ENCODE measurements around the gene ICA1.
A peak's percentile ranks its signal among the peaks of the same experiment; 100 is the strongest.

Gene ICA1

DNA sequence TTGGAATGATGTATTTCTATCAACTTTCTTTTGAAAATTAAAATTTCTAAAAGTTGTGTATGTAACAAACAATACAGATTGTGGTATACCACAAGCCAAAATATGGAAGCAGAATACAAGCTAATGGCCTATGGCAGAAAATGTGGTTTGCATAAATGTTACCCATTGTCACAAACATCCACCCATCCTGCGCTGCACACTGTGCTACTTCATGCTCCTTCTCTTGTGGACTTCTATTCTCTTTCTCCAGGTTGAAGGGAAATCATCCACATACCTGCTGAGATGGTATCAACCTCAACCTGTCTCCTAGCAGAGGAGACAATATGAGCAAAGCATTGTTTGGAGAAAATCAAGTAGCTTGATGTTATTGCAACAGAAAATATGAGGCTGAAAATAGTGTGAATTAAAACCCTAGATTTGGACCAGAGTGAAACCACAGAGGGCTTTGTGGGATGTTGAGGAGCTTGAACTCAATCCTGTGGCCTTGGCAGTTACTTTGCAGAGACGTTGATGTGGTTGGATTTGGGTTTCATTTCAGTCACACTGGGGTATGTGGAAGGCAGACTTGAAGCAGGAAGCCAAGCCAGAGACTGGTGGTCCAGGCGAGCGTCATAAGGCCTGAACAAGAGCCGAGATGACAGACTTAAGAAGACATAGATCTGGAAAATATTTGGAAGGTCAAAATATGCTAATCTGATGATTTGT lies 63.8 kb downstream of the ICA1 start:
- DNase-seq: no peak

DNA sequence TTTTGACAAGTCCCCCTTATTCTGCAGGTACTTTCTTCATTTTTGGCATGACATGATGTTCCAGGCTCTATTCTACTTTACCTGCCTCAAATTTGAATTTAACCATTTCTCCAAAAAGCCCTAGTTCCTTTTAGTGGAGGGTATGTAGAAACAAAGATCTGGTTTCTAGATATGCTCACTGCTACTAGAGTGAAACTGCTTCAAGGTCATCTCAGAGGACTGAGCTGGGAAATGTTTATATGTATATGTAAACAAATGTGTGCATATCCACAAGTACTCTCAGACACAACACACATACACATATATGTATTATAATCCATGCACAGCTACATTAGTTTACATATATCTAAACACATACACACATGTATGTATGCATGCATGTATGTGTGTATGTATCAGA lies 69.1 kb downstream of the ICA1 start:
- no peak for DNase-seq

DNA sequence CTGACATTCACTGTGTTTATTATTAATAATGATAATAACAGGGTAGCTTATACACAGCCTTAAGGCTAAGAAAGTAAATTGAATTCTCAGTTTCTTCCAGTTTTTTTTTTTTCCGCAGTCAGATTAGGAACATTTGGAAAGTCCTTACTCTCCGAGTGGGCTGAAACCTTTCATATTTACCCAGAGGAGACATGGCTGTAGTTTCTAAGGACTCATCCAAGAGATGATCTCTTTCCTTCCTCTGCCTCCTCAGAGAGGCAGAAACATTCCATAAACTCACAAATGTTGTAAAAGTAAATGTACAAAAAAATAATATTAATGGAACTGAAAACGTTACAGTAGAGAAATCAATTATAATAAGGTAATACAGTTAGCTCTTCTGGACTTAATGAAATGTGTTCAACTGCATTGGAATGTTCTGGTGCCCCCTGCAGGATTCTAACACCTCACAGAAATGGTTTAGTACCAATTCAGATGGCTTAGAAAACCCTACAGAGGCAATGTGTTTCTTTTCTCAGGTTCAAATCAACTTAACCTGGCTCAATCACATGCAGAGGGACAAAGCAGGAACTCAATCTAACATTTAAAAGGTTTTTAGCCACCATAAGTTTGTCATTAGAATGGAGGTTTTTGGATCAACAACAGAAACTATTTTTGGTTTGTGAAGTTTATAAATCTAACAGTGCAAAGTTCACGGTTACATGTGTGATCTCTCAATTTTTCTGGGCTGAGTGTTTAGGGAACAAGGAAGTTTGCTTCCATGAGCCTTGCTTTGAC lies 71.7 kb downstream of the ICA1 start:
- DNase-seq: peak; percentile 66

DNA sequence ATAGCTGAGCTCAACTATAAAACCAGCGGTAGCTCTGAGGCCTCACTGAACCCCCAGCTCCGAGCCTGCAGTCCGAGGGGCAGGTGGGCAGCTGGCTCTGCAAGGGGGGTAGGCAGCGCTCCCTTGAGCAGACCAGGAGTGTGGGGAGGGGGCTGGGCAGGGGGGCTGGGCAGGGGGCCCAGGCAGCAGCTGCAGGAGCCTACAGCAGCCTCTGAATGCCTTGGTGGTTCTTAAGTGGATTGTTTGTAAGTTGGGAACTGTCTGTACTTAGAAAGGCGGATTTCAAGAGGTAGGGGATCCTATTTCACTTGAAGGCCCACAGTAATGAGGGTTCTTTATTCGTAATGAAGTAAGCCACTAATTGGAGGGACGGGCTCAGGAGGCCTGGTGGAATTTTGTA lies 72.3 kb downstream of the ICA1 start:
- DNase-seq: no peak

DNA sequence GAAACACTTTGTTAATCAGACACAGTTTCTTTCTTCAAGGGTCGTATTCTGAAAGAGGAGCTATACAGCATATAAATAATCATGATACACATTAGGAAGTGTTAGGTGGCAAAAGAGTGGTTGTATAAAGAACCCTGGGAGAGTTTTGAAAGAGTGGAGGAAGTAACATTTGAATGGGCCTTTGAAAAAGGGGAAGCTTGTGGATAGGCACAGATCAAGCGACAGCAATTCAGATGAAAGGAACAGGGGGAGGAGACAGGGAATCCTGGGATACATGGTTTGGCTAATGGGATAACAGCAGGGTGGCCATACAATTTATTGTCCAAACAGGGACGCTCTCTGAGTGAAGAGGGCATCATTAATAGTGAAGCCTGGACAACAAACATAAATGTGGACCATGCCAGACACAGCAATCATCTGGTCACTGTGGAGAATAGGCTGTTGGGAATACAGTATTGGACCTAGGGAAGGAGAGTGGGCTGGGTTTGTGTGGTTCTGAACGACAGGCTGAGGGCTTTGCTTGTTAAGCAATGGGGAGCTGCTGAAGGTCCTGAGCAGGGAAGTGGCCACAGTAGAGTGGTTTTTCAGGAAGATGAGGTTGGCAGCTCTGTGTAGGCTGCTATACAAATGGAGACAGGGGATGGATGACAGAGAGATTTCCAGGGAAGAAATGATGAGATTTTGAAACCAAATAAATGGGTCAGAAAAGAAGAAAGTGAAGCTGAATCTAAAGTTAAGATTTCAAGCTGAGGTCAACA lies 75.9 kb downstream of the ICA1 start:
- DNase-seq: peak; percentile 55

DNA sequence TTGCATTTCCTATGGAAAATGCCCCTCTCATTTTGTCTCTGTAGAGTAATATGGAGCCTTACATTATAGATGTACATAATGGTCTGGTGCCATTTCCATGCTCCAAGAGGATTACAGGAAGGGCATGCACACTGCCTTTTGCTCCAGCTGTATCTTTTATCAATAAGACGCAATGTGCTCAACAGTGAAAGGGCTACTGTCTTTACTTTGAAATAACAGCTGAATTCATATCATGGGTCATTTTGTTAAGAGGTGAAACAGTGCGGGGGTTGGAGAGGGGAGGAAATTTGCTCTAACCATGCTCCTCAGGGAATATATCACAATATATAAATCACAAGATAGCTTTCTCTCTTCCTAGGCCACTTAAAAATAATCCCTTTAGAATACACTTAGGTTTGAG lies 77.7 kb downstream of the ICA1 start:
- DNase-seq: no peak

DNA sequence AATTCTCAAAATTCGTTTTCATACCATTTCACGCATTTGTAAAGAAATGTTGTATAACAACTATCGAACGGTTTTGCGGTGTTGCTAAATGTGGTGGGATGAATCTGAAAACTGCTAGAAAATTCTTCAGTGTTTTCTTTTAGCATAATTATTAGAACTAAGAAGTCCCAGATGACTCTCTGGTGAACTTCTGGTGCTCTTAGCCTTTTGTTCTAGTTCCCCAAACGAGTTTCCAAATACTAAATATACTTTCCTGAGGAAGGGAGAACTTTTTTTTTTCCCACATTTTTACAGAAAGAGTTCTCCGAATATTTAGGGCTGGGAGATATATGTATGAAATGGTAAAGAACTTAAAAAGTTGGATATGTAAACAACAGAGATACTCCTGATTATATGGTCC lies 82.5 kb downstream of the ICA1 start:
- DNase-seq: peak; percentile 44

DNA sequence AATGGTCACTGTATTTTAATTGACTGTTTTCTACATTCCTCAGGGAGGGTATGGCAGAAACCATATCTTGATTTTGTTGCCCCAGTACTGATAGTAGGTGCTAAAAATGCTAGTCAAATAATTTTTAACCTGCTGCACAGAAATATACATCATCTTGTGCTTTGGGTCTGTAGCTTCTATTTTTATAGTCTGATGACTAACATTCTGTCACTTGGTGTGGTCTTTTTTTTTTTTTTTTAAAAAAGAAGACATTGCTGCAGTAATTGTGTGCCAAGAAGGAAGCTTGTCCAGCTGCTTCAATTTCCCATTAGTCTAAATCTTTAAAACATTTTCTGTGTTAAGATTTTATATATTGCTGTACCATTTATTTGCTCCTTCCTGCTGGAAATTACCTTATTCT lies 83.6 kb downstream of the ICA1 start:
- DNase-seq: peak; percentile 40

DNA sequence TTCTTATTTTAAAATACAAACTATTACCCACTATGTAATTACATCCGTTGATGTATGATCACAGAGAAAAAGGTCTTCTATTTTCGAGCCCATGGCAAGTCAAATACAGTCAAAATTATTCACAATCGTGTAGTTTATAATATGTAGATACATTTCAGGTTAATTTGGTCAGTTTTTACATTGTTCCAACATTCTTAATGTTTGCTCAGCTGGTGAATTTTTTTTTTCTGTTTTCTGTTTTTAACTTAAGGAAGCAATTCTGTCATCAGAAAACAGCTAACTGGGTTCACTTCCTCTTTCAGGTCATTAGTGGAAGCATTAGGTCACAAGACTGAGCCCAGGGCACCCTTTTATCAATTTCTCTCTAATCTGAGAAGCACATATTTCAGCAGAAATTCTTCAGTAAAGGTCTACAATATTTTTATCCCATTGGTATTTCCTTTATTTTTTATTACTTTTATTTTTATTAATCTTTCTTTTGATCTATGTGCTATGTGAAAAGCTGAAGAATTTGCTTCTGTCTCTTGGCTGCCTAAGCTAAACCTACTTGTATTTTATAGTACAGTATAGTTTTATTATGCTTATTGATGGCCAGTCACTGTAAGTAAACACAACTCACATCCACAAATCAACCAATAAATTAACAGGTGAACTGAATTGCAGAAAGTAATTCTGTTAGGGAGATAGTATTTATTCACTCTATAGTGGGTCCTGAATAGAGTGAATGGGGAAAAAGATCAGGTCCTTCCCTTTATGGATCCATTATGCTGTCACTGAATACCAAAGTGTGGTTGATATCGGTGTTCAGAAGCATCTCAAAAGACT lies 84.6 kb downstream of the ICA1 start:
- DNase-seq: peak; percentile 82

DNA sequence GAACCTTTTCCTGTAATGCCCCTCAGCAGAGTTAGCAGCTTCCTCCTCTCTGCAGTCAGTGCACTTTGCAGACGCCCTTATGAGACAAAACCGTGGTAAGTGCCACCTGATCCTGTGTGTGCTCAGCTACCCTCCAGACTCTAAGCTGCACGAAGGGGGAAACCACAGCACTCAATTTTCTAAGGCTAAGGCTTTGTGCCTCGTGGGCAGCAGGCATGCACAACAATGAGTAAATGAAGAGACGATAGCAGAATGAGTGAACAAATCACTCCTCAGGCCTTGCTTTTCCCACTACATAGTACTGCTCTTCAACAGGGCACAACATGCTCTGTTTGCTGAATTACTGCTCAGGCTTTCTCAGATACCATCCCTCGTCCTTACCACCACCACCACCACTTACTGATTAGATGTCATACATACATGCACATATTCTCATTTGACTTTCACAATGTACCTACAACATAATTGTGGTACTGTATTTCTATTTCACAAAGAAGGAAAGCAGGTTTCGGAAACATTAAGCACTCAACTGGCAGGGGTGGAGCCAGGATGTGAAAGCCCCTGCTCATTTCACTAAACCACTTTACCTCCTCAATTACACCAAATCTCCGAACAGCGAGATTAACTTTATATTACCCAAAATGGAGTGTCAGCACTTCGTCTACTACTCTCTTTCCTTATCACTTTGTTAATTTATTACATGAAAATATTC lies 85.4 kb downstream of the ICA1 start:
- DNase-seq: peak; percentile 45

DNA sequence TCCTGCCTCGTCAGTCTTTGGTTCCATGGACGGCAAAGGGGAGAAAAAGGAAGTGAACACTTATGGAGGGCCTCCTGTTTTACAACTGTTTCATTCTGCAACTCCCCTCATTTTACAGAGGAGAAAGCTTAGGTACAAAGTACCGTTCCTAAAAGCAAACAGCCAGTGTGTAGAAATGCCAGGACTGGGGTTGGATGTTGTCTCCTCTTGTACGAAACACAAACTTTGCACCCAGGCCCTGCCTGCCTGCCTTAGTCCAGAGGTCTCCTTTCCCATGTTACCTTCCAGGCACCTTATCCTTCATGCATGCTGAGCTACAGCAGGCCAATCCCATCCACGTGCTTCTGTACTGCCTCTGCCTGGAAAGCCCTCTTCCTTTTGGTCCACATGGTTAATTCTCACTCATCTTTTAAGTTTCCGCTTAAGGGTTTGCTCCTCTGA lies 86.0 kb downstream of the ICA1 start:
- DNase-seq: no peak

DNA sequence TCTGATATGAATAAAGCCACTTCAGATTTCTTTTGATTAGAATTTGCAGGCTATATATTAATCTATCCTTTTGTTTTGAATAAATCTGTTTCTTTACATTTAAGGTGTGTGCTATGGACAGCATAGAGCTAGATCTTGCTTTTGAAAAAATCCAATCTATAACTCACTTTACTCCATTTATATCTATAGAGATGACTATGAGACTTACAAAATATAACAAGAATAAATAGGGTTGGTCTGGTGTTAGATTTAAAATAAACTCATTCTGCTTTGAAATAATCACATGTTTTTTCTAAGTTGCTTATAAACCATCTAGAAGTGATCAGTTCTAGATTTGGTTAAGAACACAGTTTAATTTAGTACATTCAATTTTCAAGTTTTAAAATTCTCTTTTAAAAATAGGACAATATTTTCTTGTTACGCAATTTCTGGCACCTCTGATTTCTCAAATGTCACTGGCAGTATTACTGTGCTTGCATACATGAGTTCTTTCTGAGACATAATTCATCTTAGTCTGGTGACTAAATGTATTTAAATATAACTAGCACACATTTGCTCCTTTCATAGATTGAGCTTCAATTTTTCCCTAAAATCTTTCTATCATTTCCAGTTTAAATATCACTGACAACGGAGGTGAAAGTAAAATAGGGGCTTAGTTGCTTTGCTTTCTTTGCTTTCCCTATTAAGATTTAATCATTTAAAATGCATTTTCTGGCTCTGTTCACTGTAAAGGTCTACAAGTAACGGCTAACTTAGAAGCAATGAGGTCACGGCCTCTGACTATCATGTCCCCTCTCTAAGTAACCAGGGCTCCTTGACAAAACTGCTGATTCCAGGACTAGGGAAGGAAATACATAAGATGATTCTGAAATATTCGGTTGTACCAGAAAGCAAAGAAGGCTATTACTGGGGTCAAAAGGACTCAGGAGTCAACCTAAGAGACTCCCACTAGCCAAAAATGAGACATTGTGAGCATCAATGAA lies 89.3 kb downstream of the ICA1 start:
- peak; percentile 15 for DNase-seq

DNA sequence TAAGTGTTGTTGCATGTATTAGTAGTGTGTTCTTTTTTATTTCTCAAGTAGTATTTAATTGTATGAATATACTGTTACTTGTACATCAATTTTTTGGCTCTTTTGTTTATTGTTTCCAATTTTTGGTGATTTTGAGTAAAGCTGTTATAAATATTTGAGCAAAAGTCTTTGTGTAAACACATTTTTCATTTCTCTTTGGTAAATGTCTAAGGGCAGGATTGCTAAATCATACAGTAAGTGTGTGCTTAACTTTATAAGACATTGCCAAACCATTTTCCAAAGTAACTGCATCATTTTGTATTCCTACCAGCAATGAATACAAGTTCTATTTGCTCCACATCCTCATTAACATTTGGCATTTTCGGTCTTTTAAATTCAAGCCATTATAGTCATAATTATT lies 92.8 kb downstream of the ICA1 start:
- no peak for DNase-seq

DNA sequence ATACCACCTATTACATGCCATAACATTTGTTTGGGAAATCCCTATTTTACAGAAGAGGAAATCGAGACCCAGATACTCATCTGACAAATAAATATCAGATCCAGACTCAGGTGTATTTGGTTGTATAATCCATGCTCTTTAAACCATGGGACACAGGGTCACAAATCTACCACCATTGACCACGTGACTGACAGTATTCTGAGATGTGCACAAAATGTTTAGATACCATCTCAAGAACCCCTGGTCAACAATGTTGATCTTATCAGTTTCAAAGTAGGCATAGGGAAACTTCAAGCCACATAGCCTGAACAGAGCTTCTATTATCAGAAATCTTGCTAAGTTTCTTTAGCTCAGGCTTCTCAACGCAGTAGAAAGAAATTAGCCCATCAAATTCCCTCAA lies 93.6 kb downstream of the ICA1 start:
- DNase-seq: no peak

DNA sequence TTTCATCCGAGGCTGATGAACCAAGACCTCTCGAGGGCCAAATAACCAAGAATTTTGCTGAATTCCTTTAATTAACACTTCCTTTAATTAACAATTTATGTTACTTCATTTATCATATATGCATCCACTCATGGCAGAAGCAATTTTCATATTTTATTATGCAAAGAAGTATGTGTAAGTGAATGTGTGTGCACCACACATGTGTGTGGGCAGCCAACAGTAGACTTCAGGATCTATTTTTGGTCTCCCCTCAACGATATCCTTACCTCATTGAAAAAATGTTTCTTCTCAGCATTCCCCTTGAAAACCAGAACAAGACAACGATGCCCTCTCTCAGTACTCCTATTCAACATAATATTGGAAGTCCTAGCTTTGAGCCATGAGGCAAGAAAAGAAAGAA lies 96.8 kb downstream of the ICA1 start:
- no peak for DNase-seq

DNA sequence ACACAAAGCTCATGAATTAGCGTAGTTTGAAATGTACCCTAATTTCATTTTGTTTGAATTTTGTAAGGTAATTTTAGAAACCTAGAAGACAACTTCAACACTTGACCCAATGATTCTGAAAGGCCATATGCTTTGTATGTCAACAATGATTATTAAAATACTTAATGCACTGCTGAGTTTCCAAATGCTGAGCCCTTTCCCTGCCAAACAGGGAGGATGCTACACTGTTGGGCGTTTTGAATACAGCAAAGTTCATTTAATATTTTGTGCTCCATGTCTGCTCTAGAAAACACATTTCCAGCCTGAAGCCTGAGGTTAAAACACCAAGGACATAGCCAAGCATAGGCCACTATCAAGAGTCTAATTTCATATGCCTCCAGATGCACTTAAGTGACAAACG lies 99.8 kb downstream of the ICA1 start:
- DNase-seq: no peak

DNA sequence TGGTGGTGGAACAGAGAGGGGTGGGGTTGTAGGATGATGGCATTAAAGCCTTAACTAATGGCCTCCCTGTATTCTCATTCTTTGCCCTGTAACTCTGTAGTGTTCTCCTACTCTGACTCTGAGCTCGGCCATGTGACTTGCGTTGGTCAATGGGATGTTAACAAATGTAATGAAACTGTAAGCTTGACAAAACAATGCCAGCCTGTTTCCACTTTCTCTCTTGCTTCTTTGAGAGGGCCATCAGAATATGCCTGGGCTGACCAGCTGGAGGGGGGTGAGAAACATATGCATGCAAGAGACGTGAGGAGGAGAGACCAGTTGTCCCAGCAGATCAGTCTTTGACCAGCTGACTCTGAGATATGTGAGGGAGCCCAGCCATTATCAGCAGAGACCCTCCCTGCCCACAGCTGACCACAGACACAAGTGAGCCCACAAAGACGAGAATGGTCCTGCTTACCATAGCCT lies 100.6 kb downstream of the ICA1 start:
- peak; percentile 58 for DNase-seq

DNA sequence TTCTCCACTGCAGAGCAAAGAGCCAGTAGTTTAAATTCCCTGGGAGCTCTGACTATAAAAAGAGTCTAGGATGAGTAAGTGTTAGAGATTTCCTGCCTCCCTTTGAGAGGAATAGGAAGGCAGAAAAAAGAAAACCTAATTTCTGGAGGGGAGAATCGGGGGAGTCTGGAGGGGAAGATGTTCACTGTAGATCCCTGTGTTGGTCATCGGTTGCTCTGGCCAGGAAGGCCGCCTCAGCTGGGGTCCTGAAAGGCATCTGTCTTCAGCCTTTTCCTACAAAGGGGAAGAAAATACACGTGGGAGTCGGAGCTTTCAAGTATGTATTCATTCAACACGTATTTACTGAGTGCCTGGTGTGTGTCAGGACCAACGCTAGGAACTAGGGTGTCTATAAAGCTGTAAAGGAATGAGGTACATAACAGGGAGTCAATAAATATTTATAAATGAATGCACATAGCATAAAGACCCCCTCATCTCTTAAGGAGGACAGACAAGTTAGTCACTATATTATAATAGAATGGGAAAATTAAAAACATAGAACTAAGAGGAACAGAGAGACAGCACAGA lies 101.1 kb downstream of the ICA1 start:
- DNase-seq: no peak

DNA sequence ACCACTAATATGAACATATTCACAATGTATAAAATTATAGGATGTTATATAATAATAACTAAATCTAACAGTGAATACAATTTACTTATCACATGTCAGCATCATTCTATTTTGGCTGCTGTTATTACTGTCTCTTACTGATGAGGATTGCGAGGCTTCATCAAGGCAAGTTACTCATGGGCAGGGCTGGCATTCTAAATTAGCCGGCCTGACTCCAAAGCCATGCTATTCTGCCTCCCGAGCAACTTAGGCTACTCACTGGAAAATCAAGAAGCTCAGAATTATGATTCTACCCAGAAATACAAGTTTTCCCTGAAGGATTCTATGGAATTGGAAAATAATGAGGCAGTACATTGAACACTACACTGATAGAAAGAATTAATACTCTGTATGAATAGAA lies 101.7 kb downstream of the ICA1 start:
- DNase-seq: no peak

DNA sequence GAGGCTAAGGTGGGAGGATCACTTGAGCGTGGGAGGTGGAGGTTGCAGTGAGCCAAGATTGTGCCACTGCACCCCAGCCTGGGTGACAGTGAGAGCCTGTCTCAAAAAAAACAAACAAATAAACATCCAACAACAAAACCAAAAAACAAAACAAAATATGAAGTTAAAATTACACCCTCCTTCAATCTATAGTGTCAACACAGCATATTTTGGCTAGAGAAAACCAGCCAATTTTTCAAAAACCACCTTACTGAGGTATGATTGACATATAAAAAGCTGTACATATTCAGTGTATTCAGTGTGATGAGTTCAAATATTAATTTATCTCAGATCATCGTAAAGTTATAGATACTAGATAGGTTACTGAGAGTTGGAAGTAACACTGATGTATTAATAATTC lies 102.4 kb downstream of the ICA1 start:
- DNase-seq: no peak

DNA sequence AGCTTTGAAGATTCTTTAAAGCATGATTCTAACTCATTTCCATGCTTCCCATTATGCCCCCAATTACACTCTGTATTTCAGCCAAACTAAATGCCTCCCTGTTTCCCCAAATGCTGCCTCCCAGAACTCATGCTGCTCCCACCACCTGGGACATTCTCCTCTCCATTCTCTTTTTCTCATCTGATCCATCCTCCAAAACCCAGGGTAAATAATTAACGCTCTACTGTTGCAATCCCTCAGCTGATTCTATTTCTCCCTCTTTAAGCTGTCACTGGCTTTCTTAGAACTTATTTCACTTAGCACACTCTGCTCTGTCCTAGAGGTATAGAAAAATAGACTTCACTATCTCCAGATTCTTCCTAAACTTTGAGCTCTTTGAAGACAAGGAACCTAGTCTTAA lies 104.7 kb downstream of the ICA1 start:
- no peak for DNase-seq
